ENCODE data around the gene ZNF79.

The ZNF79 gene

GRCh38 chr9:127423934-127424675 is at the start of gene ZNF79:
TSS of gene ZNF79 (plus strand) at chr9:127424382. CDS start at chr9:127424788, 406 bp downstream.
- DNase-seq (ENCODE audit: low spot score): peak; percentile 97

- DNase-seq (ENCODE audit: low spot score): no peak
Measured at GRCh38 chr9:127380479-127380878, 43.7 kb upstream of the ZNF79 start.

- DNase-seq (ENCODE audit: low spot score): no peak
Measured at GRCh38 chr9:127382541-127382940, 41.6 kb upstream of the ZNF79 start.

GRCh38 chr9:127384016-127384730 is 40.0 kb upstream of the ZNF79 start:
- DNase-seq (ENCODE audit: low spot score): no peak

- no peak for DNase-seq (ENCODE audit: low spot score)
Measured at GRCh38 chr9:127384901-127385300, 39.3 kb upstream of the ZNF79 start.

- DNase-seq (ENCODE audit: low spot score): no peak
Measured at GRCh38 chr9:127386249-127386648, 37.9 kb upstream of the ZNF79 start.

- no peak for DNase-seq (ENCODE audit: low spot score)
Measured at GRCh38 chr9:127386981-127387380, 37.2 kb upstream of the ZNF79 start.

GRCh38 chr9:127388037-127388855 is 35.9 kb upstream of the ZNF79 start:
- no peak for DNase-seq (ENCODE audit: low spot score)

GRCh38 chr9:127388856-127389238 is 35.3 kb upstream of the ZNF79 start:
- no peak for DNase-seq (ENCODE audit: low spot score)

GRCh38 chr9:127389381-127390247 is 34.6 kb upstream of the ZNF79 start:
- DNase-seq (ENCODE audit: low spot score): no peak

GRCh38 chr9:127390248-127390545 is 34.0 kb upstream of the ZNF79 start:
- no peak for DNase-seq (ENCODE audit: low spot score)

GRCh38 chr9:127390563-127390962 is 33.6 kb upstream of the ZNF79 start:
- no peak for DNase-seq (ENCODE audit: low spot score)

- no peak for DNase-seq (ENCODE audit: low spot score)
Measured at GRCh38 chr9:127392166-127392565, 32.0 kb upstream of the ZNF79 start.

GRCh38 chr9:127392976-127393375 is 31.2 kb upstream of the ZNF79 start:
- DNase-seq (ENCODE audit: low spot score): no peak

GRCh38 chr9:127393645-127394044 is 30.5 kb upstream of the ZNF79 start:
- no peak for DNase-seq (ENCODE audit: low spot score)

- no peak for DNase-seq (ENCODE audit: low spot score)
Measured at GRCh38 chr9:127395497-127396252, 28.5 kb upstream of the ZNF79 start.

GRCh38 chr9:127396253-127396807 is 27.9 kb upstream of the ZNF79 start:
- DNase-seq (ENCODE audit: low spot score): no peak

- DNase-seq (ENCODE audit: low spot score): peak; percentile 97
Measured at GRCh38 chr9:127396808-127397645, 27.2 kb upstream of the ZNF79 start, which contains the start of gene SLC2A8. TSS of gene SLC2A8 (plus strand) at chr9:127397169. CDS start at chr9:127397231, 62 bp downstream.

- peak; percentile 74 for DNase-seq (ENCODE audit: low spot score)
Measured at GRCh38 chr9:127397646-127398274, 26.4 kb upstream of the ZNF79 start.
